ENCODE results near the gene CLCF1.
"Not testable (repeated sequence)": the region's sequence is repeated elsewhere in the genome, so short reads cannot be mapped to it uniquely, and the experiment has no call there.

The CLCF1 gene

DNA sequence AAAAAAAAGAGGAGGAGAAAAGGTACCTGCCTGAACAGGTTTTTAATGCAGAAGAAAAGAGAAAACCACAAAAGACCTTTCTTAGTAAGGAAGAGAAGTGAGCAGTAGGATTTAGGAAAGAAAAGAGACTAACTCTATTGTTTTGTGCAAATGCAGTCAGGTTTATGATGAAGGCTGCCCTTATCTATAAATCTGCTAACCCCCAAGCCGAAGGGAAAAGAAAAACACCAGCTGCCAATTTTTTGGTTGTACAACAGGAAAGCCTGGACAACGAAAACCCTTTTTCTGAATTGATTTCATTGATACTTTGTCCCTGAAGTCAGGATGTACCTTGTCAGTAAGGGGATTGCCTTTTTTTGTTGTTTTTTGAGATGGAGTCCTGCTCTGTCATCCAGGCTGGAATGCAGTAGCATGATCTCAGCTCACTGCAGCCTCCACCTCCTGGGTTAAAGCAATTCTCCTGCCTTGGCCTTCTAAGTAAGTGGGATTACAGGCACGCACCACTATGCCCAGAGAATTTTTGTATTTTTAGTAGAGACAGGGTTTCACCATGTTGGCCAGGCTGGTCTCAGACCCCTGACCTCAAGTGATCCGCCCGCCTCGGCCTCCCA, 41.2 kb downstream of the CLCF1 start:
- DNase-seq (ENCODE audit: low read depth, low spot score) = no peak

DNA sequence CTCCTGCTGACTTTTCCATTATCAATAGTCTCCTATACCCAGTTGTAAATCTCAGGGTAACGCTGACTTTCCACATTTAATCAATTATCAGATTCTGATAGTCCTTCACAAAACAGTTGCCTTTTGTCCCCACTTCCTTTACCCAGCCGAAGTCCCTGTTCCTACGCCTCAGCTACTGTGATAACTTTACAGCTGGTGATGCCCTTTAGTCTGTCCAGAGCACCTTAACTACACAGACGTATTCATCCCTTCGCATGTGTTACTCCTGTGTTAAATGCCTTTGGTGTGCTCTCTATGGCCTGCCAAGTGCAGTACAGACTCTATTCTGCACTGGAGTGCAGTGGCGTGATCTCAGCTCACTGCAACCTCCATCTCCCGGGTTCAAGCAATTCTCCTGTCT, 49.9 kb downstream of the CLCF1 start:
- DNase-seq (ENCODE audit: low read depth, low spot score) = no peak

DNA sequence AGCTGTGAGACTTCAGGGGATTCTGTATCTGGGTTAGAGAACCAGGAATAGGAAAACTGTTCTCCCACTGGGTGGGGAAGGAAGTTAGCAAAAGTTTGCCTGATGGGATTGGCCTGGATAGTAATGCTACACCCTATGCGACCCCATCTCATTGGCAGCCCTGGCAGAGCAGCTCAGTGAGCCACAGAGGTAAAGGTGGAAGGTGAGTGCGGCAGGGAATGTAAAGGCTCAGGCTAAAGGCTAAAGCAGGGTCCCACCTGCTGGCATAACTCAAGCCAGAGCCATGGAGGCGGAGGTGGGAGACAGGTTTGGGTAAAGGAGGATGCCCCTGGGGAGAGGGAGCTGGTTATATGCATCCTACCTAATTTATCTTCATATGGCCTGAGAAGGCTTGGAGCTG, 51.3 kb downstream of the CLCF1 start:
- no peak for DNase-seq (ENCODE audit: low read depth, low spot score)

DNA sequence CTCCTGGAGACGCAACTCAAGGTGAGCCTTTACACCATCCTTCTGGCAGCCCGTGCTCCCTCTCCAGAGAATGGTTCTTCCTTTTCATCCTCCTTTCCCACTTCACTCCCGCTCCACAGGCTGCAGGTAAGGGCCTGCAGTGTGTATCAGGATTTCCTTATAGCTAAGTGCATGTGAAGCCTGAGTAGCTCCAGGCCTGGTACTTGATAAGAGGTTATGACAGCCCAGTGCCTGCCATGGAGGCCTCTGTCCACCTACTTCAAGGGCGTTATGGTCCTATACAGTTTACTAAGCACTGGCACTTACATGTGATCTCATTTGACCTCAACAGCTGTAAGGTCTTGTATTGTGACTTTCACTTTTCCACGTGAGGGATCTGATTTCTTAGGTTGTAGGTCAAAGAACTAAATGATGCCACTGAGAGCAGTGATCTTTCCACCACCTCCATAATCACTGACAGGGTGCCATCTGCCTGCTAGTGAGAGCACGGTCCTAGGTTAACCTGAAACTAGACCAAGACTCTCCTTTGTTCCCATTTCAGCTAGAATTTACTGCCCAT, 52.0 kb downstream of the CLCF1 start:
- DNase-seq (ENCODE audit: low read depth, low spot score) = no peak

DNA sequence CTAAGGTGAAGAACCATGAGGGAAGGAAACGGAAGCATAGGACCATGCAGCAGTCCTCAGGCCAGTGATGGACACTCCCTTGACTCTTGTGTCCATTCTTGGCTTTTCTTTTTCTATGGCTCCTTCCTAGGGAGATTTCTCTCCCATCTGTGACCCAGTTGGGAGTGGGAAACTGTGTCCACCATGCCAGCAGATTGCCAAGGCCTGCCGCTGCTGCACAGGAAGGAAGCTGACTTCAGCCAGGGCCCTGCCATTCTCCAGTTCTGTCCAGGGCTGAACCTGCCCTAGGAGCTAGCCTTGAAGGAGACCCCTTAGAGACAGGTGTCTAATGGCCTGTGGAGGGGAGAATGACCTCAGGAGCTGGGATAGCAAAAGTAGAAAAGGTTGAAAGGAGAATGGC, 52.7 kb downstream of the CLCF1 start:
- DNase-seq (ENCODE audit: low read depth, low spot score) = no peak

DNA sequence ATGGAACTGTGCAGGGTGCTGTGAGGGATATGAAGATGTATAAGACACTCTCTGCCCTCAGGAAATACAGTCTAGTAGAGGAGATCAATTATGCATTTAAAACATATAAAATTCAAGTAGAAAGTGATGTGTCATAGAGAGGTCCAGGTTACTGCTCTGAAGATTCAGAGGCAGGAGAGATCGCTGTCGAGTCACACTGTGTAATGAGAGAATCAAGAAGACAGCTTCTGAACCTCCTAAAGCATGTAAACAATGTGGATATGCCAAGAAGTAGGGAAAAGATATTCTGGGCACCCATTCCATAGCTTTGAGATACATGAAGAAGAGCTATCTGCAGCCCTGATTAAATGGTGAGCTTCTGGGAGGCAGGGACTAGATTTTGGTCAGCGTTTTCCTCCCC, 53.4 kb downstream of the CLCF1 start:
- DNase-seq (ENCODE audit: low read depth, low spot score) = no peak

DNA sequence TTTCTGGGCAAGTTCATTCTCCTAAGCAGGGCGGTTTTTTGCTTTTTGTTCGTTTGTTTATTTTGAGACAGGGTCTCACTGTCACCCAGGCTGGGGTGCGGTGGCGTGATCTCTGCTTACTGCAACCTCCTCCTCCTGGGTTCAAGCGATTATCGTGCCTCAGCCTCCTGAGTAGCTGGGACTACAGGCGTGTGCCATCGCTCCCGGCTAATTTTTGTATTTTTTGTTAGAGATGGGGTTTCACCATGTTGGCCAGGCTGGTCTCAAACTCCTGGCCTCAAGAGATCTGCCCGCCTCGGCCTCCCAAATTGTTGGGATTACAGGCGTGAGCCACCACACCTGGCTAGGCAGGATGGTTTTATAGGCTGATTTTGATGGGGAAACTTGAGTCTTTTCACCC, 54.5 kb downstream of the CLCF1 start:
- DNase-seq (ENCODE audit: low read depth, low spot score) = not testable (repeated sequence)

DNA sequence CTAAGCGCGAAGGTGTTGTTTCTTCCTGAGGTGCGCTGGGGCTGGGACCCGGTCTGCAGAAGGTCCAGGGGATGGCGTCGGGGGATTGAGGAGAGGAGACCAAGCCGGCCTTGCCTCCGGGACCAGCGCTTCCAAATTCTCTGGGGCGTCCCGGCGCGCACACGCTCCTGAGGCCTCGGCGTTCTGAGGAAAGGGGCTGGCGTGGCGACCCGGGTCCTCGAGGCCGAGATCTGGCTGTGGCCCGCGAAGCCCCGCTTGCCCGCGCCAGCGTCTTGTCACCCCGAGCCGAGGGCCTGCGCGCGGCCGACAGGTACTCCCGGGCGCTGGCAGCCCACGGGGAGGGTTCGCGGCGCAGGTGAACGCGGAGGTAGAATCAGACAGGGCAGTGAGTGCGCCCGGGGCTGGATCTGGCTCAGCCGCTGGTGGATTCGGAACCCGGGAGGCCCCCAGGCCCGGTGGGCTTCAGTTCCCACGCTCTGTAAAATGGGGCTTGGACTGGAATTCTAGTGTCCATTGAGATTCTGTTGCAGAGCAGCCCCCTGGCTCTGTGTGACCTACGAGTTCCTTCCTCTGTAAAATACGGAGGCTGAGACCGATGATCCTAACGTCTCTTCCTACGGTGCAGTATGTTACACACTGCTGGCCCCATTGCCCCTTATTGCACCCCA, 55.4 kb downstream of the CLCF1 start:
- DNase-seq (ENCODE audit: low read depth, low spot score) = no peak

DNA sequence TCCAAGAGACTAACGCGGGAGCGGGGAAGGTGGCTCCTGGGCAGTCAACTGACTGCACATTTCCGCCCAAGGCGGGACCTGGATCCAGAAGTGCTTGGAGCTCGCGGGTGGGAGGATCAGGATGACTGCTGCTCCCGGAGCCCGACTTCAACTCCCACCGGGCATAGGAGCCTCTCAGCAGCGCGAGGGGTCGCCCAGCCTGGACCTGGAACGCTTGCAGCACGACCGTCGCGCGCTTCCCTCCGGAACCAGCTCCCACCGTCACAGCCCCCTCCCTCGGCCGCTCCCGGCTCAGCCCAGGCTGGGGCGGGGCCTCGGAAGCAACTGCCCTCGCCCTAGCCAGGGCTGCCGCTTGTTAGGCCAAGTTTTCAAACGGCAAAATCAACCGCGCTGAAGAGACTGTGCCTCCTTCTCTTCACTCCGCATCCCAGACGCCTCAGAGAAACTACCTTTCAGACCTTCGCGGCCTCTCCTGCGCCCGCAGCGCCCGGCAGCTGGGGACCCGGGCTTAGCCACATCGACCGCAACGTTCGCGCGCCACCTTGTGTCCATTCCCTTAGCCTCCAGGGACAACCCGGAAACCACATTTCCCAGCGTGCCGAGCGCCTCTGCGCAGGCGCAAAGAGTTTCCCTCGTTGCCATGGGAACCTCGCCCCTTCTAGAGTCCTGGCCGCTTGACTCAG, 56.1 kb downstream of the CLCF1 start:
- peak; percentile 99 for DNase-seq (ENCODE audit: low read depth, low spot score)

DNA sequence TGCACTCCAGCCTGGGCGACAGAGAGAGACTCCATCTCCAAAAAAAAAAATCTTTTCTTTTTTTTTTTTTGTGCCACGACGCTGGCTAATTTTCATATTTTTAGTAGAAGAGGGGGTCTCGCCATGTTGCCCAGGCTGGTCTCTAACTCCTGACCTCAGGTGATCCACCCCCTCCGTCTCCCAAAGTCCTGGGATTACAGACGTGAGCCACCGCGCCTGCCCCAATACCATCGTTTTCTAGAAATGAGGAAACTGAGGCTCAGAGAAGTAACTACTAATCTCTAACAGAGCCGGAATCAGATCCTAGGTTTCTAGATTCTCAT, 56.6 kb downstream of the CLCF1 start:
- no peak for DNase-seq (ENCODE audit: low read depth, low spot score)

DNA sequence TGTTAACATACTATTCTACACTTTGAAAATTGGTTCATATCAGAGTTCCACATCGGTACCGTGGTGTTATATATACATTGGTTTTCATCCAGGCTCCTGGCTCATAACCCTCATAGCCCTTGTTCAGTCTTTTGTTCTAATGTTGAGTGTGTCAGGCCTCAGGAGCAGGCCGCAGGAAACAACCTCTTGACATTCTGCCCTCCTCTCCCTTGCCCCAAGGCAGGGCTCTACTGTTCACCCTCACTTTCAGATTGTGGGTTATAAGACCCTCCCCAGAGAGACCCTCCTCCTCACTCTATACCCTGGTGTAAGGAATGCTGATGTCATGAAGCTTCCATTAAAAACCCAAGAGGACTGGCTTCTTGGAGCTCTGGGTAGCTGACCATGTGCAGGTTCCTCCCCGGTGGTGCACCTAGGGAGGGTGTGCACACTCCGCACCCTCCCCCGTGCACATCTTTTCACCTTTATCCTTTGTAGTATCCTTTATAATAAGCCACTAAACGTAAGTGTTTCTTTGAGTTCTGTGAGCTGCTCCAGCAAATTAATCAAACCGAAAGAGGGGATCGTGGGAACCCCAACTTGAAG, 58.0 kb downstream of the CLCF1 start:
- DNase-seq (ENCODE audit: low read depth, low spot score) = no peak

DNA sequence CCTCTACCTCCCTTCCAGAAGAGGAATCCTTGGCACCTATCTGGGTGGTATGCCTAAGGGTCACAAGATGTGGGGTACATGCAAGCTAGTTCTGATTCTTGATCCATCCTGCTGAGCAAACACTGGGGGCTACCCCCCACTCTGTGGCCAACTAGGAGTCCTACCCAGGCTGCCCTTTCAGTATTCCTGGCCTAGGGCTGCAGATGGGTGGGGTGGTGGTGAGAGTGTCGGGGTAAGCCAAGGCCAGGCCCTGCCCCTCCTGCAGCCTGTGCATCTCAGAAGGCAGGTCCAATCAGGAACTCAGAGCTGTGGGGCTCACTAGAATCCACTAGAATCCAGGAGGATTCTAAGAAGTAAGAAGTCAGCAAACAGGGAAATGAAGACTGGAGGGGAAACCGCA, 59.2 kb downstream of the CLCF1 start:
- DNase-seq (ENCODE audit: low read depth, low spot score) = no peak
